Hepatocyte (in vitro differentiated cells): ENCODE data around the gene MED15. TPM values are rescaled to one million over a fixed set of nuclear protein-coding genes. Genes with fewer than 3 reads are reported as not detected.

ENCODE experiments used
- DNase-seq: peaks from one replicate; pipeline ENCODE4 v3.0.0-alpha.2; 2016; ENCODE audit warnings: low spot score
- H2AFZ ChIP-seq: fragments of 200-600 bp; sonication (generic); 2 replicates; pipeline ENCODE4 v1.6.0; 2016; ENCODE audit warnings: antibody characterized with exemption, mild to moderate bottlenecking
- H3K27ac ChIP-seq: fragments of 200-600 bp; sonication (generic); 2 replicates; pipeline ENCODE4 v1.5.1; 2016; ENCODE audit warnings: mild to moderate bottlenecking
- H3K27me3 ChIP-seq: fragments of 200-600 bp; sonication (generic); 2 replicates; pipeline ENCODE4 v1.6.1; 2016
- H3K36me3 ChIP-seq: fragments of 200-600 bp; sonication (generic); replicated peaks from 2 replicates; pipeline ENCODE4 v1.5.1; 2016; ENCODE audit warnings: low read depth; ENCODE audit not compliant: insufficient read depth
- H3K4me1 ChIP-seq: fragments of 200-600 bp; sonication (generic); 2 replicates; pipeline ENCODE4 v1.5.1; 2016; ENCODE audit warnings: mild to moderate bottlenecking, moderate library complexity; ENCODE audit not compliant: insufficient read depth
- H3K4me2 ChIP-seq: fragments of 200-600 bp; sonication (generic); 2 replicates; pipeline ENCODE4 v1.6.0; 2016
- H3K4me3 ChIP-seq: fragments of 200-600 bp; sonication (generic); 2 replicates; pipeline ENCODE4 v1.5.1; 2016; ENCODE audit warnings: mild to moderate bottlenecking
- H3K79me2 ChIP-seq: fragments of 200-600 bp; sonication (generic); 2 replicates; pipeline ENCODE4 v1.6.0; 2017; ENCODE audit warnings: mild to moderate bottlenecking
- H3K9me2 ChIP-seq: fragments of 200-600 bp; sonication (generic); replicated peaks from 2 replicates; pipeline ENCODE4 v1.6.0; 2017; ENCODE audit warnings: mild to moderate bottlenecking; ENCODE audit not compliant: insufficient read depth
- H3K9me3 ChIP-seq: fragments of 200-600 bp; sonication (generic); 2 replicates; pipeline ENCODE4 v1.5.1; 2016; ENCODE audit warnings: low read depth, mild to moderate bottlenecking
- H4K20me1 ChIP-seq: fragments of 200-600 bp; sonication (generic); 2 replicates; pipeline ENCODE4 v1.6.0; 2016; ENCODE audit warnings: mild to moderate bottlenecking; ENCODE audit not compliant: insufficient read depth, poor library complexity, severe bottlenecking
- CTCF ChIP-seq: fragments of 200-600 bp; sonication (generic); IDR thresholded peaks from 2 replicates; pipeline ENCODE4 v1.5.1; 2016; ENCODE audit warnings: antibody characterized with exemption, mild to moderate bottlenecking; ENCODE audit not compliant: poor library complexity
- EZH2 ChIP-seq: fragments of 200-600 bp; sonication (generic); IDR thresholded peaks from 2 replicates; pipeline ENCODE4 v1.6.1; 2016; ENCODE audit warnings: antibody characterized with exemption, mild to moderate bottlenecking, borderline replicate concordance
- EZH2phosphoT487 ChIP-seq: fragments of 200-600 bp; sonication (generic); IDR thresholded peaks from one replicate; pipeline ENCODE4 v1.6.1; 2018; ENCODE audit warnings: antibody characterized with exemption, mild to moderate bottlenecking, low read depth, moderate library complexity; ENCODE audit not compliant: unreplicated experiment, severe bottlenecking
- WGBS: methylation state at CpG from one replicate; pipeline ENCODE4 v1.1.6; 2016; ENCODE audit warnings: low lambda C conversion rate; ENCODE audit errors: missing lambda C conversion rate; 5-methylcytosine and 5-hydroxymethylcytosine counted together
- polyA plus RNA-seq: library from polyadenylated mRNA; unstranded; fragments of >200 nt; fragmentation: Nextera tagmentation; extraction: Ambion mirVana; gene quantifications from 2 replicates; pipeline ENCODE4 v1.2.1, GENCODE V29; 2016
- total RNA-seq: library from RNA; depleted of rRNA; stranded (reverse); fragments of >200 nt; gene quantifications from 2 replicates; pipeline ENCODE4 v1.2.3, GENCODE V29; 2014

Gene MED15
- total and polyA plus RNA-seq, 2 experiments from 2014 or later = 31.5 to 53.1 TPM

- H3K4me2 ChIP-seq = no peak overlapping the region
Observed at GRCh38 chr22:20632082-20632481, 124.7 kb downstream of the MED15 start.

GRCh38 chr22:20632518-20632917, 125.1 kb downstream of the MED15 start:
- no peaks in the 10 kb centered on the region for H3K36me3 ChIP-seq
- TF ChIP-seq EZH2phosphoT487 (no peak), CTCF (no peak)
- no peak overlapping the region for H3K4me2 ChIP-seq
- WGBS = 63% methylated on average over 4 of the region's 4 CpGs
- H3K9me2 ChIP-seq = no peaks in the 10 kb centered on the region
- H3K27me3 ChIP-seq = no peaks in the 10 kb centered on the region
- H2AFZ ChIP-seq = no peak overlapping the region
- no peak overlapping the region for H3K4me3 ChIP-seq
- no peaks in the 10 kb centered on the region for H3K79me2 ChIP-seq
- no peaks in the 10 kb centered on the region for H3K4me1 ChIP-seq
- no peak for DNase-seq
- no peak overlapping the region for H3K27ac ChIP-seq
- no peaks in the 10 kb centered on the region for H4K20me1 ChIP-seq
- no peaks in the 10 kb centered on the region for H3K9me3 ChIP-seq

More at GRCh38 chr22:20632082-20632481, 124.7 kb downstream of the MED15 start:
- WGBS = 90% methylated on average over 6 of the region's 6 CpGs
- Histone ChIP-seq H3K9me2 (no peaks in the 10 kb centered on the region), H3K27ac (no peak overlapping the region), H3K9me3 (no peaks in the 10 kb centered on the region), H3K4me1 (no peaks in the 10 kb centered on the region), H3K79me2 (no peaks in the 10 kb centered on the region), H3K4me3 (no peak overlapping the region), H2AFZ (no peak overlapping the region), H3K36me3 (no peaks in the 10 kb centered on the region), H4K20me1 (no peaks in the 10 kb centered on the region), H3K27me3 (no peaks in the 10 kb centered on the region)
- DNase-seq = no peak
- TF ChIP-seq CTCF (no peak), EZH2 (no peak), EZH2phosphoT487 (no peak)

- no peaks in the 10 kb centered on the region for H3K36me3 ChIP-seq
- no peaks in the 10 kb centered on the region for H4K20me1 ChIP-seq
- WGBS = 91% methylated on average over 9 of the region's 9 CpGs
- no peaks in the 10 kb centered on the region for H3K79me2 ChIP-seq
- no peak overlapping the region for H3K4me2 ChIP-seq
- no peak overlapping the region for H3K4me3 ChIP-seq
- no peaks in the 10 kb centered on the region for H3K4me1 ChIP-seq
- DNase-seq = no peak
- H3K27ac ChIP-seq = no peak overlapping the region
- no peak for TF ChIP-seq CTCF
- no peak for TF ChIP-seq EZH2phosphoT487
- no peak for TF ChIP-seq EZH2
- H3K9me3 ChIP-seq = no peaks in the 10 kb centered on the region
- H2AFZ ChIP-seq = no peak overlapping the region
- no peaks in the 10 kb centered on the region for H3K27me3 ChIP-seq
- H3K9me2 ChIP-seq = no peaks in the 10 kb centered on the region
Observed at GRCh38 chr22:20634560-20635226, 127.3 kb downstream of the MED15 start.
